OCI-LY3 (cell line): ENCODE results near the gene CD151.

Experiments
- CTCF ChIP-seq: fragments of 200-600, 300-600 bp; sonication (generic); IDR thresholded peaks from 2 replicates; pipeline ENCODE4 v1.5.1; 2014; ENCODE audit warnings: antibody characterized with exemption, low read length, low read depth
- EZH2phosphoT487 ChIP-seq: fragments of 200-600 bp; shearing (Covaris generic); IDR thresholded peaks from 2 replicates; pipeline ENCODE4 v1.6.1; 2018; ENCODE audit warnings: antibody characterized with exemption, mixed run types, low read depth

GRCh38 chr11:843086-843734, 10.5 kb downstream of the CD151 start:
- TF ChIP-seq CTCF (no peak), EZH2phosphoT487 (no peak)
